GM04503 (cell line): Measurements from ENCODE around the gene ARPC5.

Experiments
- DNase-seq: peaks from one replicate; pipeline ENCODE4 v3.0.0-alpha.2; 2012; ENCODE audit warnings: low read depth

Gene ARPC5

DNA sequence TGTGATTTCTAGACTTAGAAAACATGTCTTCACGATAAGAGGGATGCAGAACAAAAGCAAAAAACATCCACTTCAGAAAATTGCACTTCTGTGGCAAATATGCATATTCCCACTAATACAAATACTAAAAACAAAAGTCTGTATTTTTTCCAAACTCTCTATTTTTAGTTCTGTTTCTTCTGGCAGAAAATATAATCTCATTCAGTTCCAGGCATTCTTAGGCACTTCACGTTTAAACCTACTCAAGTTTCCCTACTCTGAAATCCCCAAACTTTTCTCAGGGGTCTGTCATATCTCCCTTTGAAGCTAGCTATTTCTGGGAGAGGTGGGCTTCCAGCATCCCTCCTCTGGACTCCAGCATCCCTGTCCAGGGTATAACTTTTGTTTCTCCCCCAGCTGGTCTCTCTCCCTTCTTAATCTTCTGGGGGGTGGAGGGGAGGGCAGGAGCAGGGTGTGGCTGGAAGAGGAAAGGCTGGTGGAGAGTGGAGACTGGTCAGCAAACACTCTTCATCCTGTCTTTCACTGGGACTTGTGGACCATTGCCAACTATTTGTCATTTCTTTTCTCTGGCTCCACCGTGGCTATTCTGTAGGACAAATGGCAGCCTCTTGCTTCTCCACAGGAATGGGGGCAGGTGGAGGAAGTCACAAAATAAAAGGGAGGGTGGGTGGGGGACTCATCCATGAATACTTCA, 25.7 kb downstream of the ARPC5 start:
- DNase-seq: no peak

DNA sequence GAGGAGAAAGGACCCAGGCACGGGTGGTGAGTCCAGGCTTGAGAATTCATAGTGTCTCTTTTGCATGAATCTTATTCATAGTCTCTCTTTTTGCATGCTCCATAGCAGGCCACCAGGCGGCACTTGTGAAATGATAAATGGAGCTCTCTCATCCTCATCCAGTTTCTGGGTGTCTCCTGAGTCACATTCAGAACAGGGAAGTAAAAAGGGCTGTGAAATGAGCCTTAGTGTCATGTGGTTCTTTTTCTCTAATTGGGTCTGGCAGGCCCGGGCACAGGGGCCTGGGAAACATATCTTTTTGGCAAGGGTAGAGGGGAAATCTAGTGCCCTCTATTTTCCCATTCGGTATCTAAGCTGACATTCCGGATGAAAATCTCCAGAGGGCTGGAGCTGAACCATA, 26.3 kb downstream of the ARPC5 start:
- peak; percentile 65 for DNase-seq

- DNase-seq: no peak
Measured at GRCh38 chr1:183607322-183607980, 28.1 kb downstream of the ARPC5 start.

DNA sequence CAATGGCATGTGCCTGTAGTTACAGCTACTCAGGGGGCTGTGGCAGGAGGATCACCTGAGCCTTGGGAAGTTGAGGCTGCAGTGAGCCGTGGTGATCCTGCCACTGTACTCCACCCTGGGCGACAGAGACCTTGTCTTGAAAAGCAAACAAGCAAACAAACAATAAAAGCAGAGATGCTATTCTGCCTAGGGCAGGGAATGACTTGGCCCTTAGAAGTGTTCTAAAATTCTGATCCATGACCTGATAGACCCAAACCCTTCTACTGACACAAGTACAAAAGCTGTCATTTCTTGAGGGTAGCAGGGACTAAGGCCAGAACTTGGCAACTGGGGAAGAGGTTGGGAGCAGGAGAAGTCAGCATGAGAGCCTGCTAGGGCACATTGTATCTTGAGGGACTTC, 29.7 kb downstream of the ARPC5 start:
- DNase-seq: no peak

GRCh38 chr1:183604815-183605214, 30.8 kb downstream of the ARPC5 start:
- DNase-seq: no peak

- peak; percentile 27 for DNase-seq
Measured at GRCh38 chr1:183604038-183604808, 31.4 kb downstream of the ARPC5 start.

DNA sequence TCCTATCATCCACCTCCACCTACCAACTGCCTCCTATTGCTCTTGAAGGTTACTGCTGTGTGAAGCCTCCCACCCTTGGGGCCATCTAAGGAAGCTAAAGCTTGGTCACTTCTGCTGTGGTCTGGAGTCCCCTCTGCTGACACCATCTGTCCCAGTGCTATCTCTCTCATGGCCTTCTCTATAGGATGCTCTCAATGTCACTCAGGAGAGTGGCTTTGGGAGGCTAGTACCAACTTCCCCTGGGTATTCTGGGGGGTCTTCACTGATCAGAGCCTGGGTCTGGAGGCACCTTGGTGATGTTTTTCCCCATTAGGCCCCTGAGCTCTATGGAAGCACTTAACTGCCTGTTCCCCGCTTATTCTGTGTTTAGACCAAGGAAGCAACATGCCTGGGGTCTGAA, 33.1 kb downstream of the ARPC5 start:
- DNase-seq: no peak

GRCh38 chr1:183600634-183601033, 34.9 kb downstream of the ARPC5 start:
- no peak for DNase-seq

- DNase-seq: peak; percentile 78
Measured at GRCh38 chr1:183600136-183600535, 35.4 kb downstream of the ARPC5 start.

DNA sequence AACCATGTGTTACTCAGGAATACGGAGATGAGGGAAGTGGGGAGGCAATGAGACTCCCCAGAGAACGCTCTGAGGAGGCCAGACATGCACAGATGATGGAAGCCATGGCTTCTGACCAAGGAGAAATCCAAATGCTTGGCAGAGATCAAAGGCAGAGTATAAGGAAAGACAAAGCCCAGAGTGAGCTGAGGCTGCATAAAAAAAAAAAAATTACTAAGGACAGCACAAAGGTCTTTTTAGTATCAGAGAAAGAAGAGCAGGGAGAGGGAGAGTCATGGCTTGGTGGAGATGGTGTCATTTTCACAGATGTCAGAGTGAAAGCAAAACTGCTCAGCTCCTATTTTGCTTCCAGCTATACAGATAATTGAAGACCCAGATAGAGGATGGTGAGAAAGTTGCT, 37.2 kb downstream of the ARPC5 start:
- DNase-seq: no peak

DNA sequence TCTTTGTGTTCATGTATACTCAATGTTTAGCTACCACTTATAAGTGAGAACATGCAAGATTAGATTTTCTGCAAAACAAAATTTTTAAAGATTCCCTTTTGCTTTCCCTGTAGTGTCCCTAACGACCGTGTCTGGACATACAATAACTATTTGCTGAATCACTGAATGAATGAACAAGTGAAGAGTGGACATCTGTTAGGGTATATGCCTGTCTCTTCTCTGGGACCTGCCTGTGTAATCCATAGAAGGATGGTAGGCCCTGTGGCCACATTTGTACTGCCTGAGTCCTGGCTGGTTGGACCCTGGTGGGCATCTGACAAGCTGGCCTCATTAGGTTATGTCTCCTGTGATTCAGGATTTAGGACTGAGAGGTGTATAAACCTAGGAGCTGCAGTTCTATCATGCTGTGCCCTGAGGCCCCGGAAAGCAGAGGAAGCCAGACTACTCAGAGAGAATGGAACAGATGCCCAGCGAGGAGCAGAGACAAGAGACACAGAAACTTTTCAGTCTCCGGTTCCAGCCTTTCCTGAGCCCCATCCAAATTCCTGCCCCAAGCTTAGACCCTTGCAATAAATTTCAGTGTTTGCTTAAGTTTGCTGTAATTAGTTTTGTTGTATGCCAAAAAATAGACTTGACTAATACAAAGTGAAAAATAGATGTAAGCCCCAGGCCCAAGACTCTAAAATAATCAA, 37.8 kb downstream of the ARPC5 start:
- DNase-seq: no peak

GRCh38 chr1:183596500-183596899, 39.1 kb downstream of the ARPC5 start:
- DNase-seq: no peak

GRCh38 chr1:183595537-183595936, 40.0 kb downstream of the ARPC5 start:
- no peak for DNase-seq

DNA sequence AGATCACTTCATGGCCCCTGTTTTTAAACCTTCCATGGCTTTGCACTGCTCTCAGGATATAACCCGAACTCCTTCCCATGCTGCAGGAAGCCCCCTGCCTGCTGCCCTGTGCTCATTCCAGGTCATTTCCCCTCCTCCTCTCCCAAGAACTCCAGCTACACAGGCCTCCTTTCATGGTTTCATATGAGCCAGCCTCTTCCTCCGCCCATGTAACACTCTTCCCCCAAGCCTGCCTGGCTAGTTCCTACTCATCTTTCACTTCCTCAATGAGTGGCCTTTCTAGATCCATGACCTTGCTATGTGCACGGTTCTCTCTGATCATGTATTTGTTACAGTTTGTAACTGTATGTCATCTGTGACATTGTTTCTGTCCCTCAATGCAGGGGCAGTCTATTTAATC, 42.2 kb downstream of the ARPC5 start:
- DNase-seq: no peak

GRCh38 chr1:183592733-183593132, 42.9 kb downstream of the ARPC5 start:
- no peak for DNase-seq

- no peak for DNase-seq
Measured at GRCh38 chr1:183590244-183591191, 45.1 kb downstream of the ARPC5 start, which contains the start of gene NCF2. NCF2 (minus strand) TSS chr1:183590459; CDS start chr1:183590329, 130 bp downstream.

DNA sequence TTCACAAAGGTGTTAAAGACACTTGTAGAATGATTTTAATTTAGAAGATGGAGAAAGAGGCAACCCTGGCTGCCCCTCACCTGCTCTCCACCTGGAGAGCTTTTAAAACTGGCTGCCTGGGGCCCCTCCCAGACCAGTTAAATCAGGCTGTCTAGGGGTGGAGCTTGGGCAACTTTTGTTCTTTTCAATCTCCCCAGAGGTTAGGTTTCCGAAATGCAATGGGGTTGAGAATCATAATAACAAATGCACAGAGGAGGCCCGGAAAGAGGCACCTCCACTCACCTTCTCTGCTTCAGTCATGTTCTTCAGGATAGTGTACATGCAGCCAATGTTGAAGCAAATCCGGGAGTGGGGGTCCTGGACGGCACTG, 45.7 kb downstream of the ARPC5 start:
- no peak for DNase-seq

DNA sequence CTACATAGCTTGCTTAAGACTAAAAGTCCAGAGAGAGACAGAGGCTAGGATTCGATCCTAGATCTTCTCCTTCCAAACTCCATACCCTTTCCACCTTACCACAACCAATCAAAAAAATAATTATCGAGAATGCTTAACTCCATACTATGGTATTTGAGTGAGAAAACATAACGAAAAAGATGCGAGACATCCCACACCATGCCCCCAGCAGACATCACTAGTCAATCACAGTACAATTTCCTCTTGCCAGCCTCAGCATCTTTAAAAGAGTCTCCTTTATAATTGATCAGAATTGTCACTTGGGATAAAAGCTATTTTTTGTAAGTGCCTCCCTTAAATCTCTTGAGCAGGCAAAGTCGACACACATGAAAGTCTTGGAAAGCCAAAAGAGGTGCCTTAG, 46.2 kb downstream of the ARPC5 start:
- DNase-seq: no peak

- DNase-seq: no peak
Measured at GRCh38 chr1:183588827-183589226, 46.8 kb downstream of the ARPC5 start.

- no peak for DNase-seq
Measured at GRCh38 chr1:183586926-183587325, 48.7 kb downstream of the ARPC5 start.

DNA sequence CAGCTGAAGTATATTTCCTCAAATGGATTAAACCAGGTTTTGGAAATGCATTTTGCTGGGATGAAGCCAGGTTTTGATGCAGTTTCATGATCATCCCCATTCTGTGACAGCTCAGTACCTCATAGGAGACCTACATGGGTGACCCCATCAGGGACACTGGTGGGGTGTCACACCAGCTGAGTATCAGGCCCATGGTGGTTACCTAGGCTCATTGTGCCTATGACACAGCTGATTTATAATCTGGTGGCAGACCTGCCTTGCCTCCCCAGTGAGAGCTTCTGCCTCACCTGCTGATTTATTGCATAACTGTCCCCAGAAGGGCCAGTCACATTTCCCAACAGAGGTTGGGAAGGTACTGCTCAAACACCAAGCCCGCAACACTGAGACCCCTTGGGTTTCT, 49.1 kb downstream of the ARPC5 start:
- no peak for DNase-seq
